NCI-H1417 treated with DMSO at 0.1 percent for 48 hours (cell line): ENCODE results near the gene RBM42.
"Not testable (repeated sequence)": the region's sequence is repeated elsewhere in the genome, so short reads cannot be mapped to it uniquely, and the experiment has no call there.

Experiments used
- DNase-seq: peaks from one replicate; lab custom pipeline; 2025; lab: John Stamatoyannopoulos, UW

RBM42 gene

GRCh38 chr19:35654828-35655227 lies 26.0 kb downstream of the RBM42 start:
- not testable (repeated sequence) for DNase-seq

- no peak for DNase-seq
Observed at GRCh38 chr19:35655600-35655999, 26.8 kb downstream of the RBM42 start.

DNA sequence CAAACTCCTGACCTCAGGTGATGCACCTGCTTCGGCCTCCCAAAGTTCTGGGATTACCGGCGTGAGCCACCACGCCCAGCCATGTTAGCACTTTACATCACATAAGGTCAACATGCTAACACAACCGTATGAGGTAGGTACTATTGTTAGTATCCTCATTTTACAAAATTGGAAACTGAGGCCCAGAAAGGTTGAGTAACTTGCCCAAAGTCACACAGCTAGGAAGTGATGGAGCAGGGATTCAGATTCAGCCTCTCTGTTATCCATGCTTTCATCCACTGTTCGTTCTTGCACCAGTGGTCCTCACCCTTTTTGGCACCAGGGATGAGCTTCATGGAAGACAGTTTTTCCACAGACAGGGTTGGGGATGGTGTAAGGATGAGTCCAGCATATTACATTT lies 27.9 kb downstream of the RBM42 start:
- no peak for DNase-seq

DNA sequence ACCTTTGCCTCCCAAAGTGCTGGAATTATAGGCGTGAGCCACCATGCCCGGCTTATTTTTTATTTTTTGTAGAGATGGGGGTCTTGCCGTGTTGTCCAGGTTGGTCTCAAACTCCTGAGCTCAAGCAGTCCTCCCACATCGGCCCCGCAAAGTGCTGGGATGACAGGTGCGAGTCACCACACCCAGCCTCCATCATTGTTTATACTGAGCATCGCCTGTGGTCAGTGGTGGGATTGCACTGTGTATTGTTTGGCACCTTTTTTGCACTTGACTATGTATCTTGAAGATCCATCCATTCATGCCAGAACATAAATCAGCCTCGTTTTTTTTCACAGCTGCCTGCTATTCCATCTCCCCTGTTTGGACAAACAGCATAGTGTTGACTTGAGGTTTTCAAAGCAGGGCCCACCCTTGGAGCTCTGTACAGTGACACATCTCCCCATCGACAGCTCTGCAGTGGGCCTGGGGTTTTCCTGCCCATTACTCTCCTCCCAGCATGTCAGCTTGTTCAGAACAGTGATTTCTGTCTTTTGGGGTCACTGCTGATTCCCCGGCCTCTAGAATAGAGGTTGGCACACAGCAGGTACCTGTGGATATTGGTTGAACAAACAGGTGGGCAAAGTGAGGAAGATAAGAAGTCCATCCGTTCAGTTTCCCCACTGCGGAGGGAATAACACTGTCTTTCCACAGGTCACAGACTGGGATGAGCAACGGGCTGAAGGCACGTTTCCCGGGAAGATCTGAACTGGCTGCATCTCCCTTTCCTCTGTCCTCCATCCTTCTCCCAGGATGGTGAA lies 29.3 kb downstream of the RBM42 start:
- no peak for DNase-seq

- no peak for DNase-seq
Observed at GRCh38 chr19:35661995-35662340, 33.1 kb downstream of the RBM42 start.

- no peak for DNase-seq
Observed at GRCh38 chr19:35663981-35664380, 35.1 kb downstream of the RBM42 start.

DNA sequence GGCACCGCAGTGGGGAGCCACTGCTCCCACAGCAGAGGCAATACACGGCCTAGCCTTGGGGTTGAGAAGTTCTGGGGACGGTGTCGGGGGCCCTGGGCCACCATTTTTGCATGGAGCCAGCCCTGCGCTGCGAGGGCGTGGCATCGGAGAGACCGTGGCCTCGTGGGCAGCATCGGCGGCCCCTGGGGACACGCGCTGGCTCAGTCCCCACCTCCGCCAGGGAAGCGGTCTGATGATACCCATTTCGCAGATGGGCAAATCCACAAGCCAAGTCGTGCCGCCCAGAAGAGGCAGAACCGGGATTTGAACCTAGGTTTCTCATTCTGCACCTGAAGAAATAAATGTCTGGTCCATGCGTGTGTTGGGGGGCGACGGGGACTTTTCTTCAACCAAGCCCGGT lies 36.3 kb downstream of the RBM42 start:
- DNase-seq = no peak

DNA sequence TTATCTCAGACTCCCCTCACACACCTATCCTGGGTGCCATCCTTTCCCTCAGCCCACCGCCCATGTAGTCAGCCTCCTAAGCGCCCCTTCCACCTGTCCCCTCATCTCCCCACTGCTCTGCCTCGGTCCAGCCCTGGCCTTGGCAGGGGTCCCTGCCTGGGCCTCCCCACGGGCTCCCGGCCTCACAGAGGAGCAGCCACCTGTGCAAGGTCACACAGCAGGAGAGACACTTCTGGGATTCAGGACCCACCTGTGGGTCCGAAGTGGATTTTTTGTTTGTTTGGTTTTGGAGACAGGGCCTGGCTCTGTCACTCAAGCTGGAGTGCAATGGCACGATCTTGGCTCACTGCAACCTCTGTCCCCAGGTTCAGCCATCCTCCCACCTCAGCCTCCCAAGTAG lies 36.8 kb downstream of the RBM42 start:
- no peak for DNase-seq

DNA sequence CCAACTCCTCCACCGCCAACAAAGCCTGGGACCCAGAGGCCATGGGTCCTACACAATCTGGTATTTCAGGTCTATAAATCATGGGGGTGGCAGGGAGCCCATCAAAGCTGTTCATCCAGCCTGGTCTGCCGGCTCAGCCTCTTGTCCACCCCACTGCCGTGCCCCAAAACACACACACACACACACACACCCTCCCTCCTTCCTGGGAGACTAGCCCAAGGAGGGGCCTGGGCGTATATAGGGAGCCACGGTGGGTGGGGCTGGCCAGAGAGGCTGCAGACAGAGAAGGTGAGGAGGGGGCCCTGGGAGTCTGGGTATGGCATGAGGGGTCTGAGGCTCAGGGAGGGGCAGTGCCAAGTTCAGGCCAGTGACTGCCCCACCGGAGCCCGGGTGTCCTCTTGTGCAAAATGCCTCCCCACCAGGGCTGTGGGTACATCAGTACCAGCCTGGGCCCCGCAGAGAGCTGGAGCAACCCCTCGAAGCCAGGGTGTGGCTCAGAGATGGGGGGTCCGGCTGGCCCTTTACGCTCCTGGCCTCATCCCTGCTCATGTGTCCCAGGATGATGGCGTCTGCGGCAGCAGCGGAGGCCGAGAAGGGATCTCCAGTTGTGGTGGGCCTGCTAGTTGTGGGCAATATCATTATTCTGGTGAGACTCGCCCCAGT lies 37.5 kb downstream of the RBM42 start, which contains the start of gene UPK1A:
Gene UPK1A, plus strand, starts transcription at position 267 of the 663 bp plus-strand sequence. Its CDS starts 296 bp downstream, at position 563.
- DNase-seq = no peak

DNA sequence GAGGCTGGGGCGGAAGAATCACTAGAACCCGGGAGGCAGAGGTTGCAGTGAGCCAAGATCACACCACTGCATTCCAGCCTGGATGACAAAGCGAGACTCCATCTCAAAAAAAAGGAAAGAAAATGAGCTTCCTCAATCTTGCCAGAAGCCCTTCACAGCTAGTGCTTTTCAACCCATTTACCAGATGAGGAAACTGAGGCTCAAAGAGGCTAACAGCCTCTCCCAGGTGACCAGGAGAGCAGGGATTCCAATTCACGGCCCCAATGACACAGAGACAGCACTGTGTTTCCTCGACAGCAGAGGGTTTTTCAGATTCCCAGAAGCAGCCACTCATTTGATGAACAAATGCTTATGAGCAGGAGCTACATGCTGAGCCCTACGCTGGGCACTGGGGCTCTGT lies 40.7 kb downstream of the RBM42 start:
- DNase-seq = no peak

GRCh38 chr19:35669974-35670373 lies 41.1 kb downstream of the RBM42 start:
- DNase-seq = no peak

DNA sequence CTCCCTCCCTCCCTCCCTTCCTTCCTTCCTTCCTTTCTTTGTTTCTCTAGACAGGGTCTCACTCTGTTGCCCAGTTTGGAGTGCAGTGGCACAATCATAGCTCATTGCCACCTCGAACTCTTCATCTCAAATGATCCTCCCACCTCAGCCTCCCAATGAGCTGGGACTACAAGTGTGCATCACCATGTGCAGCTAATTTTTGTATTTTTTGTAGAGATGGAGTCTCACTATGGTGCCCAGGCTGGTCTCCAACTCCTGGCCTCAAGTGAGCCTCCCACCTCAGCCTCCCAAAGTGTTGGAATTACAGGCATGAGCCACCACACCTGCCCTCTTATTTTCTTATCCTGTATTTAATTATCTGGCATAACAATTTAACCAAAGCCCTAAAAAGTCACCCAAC lies 41.9 kb downstream of the RBM42 start:
- DNase-seq = no peak

GRCh38 chr19:35671818-35672217 lies 43.0 kb downstream of the RBM42 start:
- DNase-seq = no peak

GRCh38 chr19:35673121-35673804 lies 44.4 kb downstream of the RBM42 start:
- DNase-seq = no peak

- DNase-seq = no peak
Observed at GRCh38 chr19:35675589-35676140, 46.8 kb downstream of the RBM42 start.
